Measurements from ENCODE around the gene C14orf132.
"Not testable (repeated sequence)": the region's sequence is repeated elsewhere in the genome, so short reads cannot be mapped to it uniquely, and the experiment has no call there.

The C14orf132 gene

DNA sequence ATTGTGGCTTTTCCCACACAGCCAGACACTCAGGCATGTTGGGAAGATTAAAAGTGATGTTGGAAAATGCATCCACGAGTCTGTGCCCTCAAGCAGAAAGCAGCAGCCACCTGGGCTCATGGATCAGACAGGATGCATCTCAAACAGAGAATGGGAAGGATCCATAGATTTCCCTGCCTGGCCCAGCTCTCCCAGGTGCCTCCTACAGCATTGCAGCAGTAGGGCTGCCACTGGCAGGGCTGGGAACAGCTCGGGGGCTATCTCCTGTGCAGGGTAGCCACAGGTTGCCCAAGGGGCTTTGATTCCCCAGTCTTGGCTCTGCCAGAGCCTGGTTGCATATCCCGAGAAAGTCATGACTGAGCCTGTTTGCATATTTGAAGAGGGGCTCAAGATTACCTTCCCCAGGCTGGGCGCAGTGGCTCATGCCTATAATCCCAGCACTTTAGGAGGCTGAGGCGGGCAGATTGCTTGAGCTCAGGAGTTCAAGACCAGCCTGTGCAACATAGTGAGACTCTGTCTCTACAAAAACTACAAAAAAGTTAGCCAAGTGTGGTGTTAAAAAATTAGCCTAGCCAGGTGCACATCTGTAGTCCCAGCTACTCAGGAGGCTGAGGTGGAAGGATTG, 19.5 kb downstream of the C14orf132 start:
- DNase-seq (ENCODE audit: low read depth in 2 of 2, low spot score in 1 of 2): no peak

DNA sequence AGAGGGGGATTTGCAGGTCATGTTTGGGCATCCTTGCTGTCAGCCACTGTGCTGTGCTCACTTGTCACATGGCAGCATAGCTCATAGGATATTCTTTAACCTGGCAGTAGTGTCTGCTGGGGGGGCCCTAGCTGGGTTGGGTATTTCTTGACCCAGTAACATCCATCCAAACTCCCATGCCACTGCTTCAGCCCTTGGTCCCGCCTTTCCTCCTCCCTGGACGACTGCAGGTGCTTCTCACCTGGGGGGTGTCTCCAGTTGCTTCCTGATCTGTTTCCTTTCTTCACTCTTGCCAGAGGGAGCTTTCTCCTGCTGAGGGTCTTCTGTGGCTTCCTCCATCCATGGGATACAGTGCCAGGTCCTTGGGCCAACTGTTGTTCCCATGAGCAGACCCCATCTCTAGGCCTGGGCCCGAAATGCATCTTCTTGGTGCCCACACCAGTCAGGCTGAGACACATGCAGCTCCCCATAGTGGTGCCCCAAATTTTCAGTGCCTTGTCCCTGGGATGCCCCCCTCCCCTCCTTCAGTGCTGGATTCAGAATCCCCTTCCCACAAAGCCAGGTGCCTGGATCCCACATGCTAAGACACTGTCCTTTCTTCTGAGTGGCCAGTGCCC, 20.5 kb downstream of the C14orf132 start:
- no peak for DNase-seq (ENCODE audit: low read depth in 2 of 2, low spot score in 1 of 2)

DNA sequence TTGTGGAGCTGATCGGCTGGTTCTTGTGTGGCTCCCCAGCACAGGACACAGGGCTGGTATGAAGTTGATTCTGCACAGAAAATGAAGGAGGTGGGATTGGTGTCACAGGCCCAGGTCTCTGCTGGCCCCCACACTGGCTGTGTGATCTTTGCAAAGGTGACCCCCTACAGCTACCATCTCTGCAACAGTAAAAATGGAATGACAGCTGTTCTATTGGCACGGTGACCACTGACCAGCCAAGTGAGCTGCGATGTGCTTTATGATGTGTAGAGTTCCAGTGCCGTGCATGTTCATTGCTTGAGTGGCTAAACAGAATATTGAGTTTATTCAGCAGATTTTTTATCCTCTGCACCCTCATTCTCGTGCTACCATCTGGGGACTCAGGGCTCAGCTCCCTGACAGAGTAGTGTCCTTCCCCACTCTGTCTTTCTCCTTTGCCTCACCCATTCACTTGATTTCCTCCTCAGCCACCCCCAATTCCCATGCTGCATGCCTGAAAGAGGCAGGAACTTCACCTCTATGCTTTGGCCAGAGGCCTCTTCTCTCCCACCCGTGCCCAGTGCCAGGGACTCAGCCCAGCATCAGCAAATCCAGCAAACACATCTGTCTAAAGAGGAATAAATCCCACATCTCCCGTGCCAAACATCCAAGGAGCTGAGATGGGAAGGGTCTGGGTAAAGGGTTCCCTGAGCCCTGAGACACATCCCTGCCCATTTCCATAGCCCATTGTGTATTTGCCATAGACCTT, 21.2 kb downstream of the C14orf132 start:
- DNase-seq (ENCODE audit: low read depth in 2 of 2, low spot score in 1 of 2): no peak

DNA sequence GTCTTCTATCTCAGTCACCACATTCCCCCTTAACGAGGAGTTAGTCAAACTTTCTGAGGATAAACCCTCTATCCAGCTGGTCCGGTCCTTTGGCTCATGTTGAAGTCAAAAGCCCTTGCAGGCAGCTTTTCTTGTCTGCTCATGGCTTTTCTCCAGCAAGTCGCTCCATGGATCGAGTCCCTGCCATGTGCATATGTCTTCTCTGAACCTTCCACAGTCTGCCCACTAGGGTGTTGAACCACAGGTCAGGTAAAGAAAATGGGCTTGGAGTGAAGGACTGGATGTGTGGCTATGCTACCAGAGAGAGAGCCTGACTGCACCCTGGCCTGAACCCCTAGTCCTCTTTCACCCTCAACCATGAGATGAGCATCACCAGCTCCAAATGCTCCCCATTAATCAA, 22.8 kb downstream of the C14orf132 start:
- no peak for DNase-seq (ENCODE audit: low read depth in 2 of 2, low spot score in 1 of 2)

DNA sequence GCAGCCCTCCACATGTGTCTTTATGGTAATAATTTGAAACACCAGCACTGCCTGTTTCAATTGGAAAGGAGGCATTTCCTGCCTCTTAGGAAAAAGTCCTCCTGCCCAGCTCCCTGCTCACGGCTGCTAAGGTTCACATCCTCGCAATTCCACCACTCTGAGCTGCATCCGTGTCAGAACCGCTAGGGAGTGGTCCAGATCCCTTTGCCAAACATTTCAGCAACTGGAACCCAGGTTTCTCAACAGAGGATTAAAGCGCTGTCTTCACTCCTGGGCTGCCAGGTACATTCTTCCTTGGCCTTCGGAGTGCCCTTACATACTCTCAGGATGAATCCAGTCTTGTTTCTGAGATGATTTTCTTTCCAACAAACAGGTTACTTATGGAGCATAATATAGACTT, 23.3 kb downstream of the C14orf132 start:
- DNase-seq (ENCODE audit: low read depth in 2 of 2, low spot score in 1 of 2): no peak

DNA sequence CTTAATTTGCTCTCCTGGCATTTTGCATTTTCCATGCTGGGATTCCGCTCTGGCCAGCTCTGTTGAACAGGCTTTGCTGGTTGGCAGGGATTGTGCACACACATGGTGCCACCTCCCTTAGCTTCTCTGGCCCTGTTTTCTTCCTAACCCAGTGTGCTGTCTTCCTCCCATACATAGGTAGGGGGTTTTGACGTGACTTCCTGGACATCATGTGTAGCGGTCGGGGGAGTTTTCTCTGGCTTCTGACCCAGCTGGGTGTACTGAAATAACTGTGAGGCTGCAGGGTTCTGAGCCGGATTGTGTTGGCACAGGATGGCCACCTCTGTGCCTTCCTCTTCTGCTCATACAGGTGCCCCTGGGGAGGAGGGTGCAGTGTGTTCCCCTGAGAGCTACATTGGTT, 25.7 kb downstream of the C14orf132 start:
- no peak for DNase-seq (ENCODE audit: low read depth in 2 of 2, low spot score in 1 of 2)

DNA sequence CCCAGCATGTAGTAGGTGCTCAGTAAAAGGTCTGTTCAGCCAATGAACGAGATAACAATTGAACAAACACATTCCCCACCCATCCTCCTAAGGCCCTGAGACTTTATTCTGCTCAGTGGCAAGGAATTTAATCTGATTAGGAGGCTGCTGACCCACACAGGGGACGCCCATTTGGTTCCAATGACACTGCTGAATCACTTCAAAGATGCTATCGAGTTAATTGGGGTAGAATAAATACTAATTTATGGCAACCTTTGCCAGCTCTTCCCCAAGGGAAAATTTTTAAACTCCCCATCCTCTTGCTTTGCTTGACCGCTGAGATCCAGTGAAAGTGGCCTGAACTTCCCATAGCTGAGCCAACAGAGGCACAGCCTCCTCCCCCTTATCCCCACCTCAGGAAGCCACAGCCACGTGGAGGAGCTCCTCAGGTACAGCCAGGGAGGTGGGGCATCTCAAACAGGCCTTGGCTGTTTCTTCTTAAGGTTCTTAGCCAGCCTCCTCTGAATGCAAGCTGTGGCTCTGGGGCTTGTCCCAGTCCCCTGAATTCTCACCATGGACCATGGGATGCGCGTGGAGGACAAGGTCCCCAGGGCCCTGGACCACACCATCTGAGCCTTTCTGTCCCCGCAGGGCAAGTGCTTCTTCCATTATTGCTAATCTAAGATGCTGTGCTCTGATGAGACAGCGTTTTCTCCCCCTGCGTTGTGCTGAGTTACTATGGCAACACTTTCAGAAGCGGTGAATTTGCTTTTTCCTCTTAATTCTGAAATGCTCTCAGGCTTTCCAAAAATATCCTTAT, 26.7 kb downstream of the C14orf132 start:
- no peak for DNase-seq (ENCODE audit: low read depth in 2 of 2, low spot score in 1 of 2)

DNA sequence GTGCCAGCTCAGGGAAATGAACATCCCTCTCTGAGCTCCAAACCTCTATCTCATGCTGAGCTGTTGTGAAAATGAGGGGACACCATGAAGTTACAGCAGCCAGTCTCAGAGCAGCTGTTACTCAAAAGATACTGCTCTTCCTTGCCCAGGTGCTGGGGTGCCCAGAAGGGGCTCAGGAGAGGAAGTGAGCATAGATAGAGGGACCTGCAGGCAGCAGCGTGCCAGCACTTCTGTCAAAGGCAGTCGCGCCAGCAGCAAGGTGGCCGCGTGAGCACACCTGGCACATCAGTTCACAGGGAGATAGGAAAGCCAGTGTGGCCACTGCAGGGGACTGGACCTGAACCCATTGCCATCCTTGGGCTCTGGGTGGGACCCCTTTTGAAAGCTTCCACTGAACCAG, 27.8 kb downstream of the C14orf132 start:
- DNase-seq (ENCODE audit: low read depth in 2 of 2, low spot score in 1 of 2): no peak

DNA sequence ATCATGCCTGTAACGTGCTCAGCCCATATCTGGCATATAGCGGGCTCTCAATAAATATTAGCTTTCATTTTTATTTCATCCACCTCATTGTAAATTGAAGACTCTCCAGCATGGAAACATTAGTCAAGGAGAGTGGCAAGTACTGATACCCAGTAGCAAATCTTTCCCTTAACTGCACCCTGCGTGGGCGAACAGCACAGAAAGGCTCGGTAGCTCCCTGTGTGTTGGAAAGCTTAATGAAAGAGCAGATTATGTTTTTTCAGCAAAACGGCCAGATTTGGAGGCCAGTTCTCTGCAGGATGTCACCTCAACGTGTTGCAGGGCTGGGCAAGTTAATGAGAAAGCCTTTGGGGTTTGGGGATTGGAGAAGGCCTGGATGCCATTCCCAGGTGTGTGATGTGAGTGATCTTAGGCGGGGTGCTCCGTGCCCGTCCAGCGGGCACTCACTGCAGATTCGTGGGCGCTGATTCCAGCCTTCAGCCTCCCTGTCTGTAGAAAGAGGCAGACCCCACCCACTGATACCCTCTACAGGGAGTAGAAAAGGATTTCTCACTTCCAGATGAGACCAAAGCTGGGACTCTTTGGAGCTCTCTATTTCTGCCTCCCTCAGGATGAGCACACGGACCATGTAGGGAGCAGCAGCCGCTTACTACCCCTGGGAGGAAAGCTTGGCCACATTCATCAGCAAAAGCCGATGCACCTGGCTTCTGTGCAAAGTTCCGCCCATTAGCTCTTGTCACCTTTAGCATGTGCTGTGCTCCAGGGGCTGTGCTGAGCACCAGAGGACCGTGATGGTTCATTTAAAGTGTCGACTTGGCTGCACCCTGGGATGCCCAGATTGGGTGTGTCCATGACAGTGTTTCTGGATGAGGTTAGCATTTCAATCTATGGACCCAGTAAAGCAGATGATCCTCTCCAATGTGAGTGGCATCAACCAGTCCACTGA, 29.1 kb downstream of the C14orf132 start:
- no peak for DNase-seq (ENCODE audit: low read depth in 2 of 2, low spot score in 1 of 2)

DNA sequence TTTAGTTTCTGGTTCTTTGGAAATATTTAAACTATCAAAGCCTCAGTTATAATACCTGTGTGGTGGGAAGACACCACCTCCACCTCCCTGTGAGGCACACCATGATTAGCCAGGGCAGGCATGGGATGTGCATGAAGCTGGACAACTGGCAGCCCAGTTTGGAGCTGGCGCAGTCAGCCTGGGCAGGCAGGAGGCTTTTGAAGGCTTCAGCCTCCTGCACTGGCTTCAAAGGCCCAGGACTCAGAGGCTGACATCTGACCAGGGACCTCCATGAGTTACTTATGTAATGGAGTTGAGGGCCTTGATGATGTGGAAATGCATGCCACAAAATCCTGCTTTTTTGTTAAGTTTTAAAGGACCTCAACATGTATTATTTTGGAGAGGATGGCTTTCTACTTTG, 30.3 kb downstream of the C14orf132 start:
- no peak for DNase-seq (ENCODE audit: low read depth in 2 of 2, low spot score in 1 of 2)

DNA sequence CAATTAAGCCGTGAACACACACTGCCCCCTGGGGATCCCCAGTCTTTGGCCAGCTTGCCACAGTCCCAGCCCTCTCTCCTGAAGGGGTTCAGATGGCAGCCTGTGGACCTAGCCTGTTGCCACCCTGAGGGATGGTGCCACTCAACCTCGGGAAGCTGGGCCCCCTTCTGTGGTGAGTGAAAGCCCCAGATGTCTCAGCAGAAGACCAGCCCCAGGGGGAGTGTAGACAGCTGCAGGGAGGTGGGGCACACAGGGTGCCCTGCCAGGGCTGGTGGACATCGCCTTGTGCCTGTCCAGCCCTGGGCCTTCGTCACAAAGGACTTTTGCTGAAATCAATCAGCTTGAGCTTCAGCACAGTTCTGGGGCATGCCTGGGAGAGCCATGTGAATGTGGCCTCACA, 32.4 kb downstream of the C14orf132 start:
- no peak for DNase-seq (ENCODE audit: low read depth in 2 of 2, low spot score in 1 of 2)

DNA sequence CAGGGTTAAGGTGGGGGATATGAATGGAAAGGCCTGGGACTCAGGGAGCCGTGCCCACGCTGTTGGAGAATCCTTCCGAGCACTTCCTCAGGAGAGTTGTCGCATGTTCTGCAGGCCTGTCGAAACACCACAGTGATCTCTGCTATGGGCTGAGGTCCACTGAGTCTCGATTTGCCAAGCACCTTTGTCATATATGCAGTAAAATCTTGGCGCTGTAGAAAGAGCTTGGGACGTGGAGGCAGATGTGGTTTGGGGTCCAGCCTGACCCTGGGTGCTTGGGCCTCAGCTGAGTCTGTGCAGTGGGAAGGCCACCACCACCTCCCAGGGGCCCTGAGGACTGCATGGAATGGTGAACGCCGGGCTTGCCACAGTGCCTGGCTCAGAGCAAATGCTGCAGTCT, 32.9 kb downstream of the C14orf132 start:
- no peak for DNase-seq (ENCODE audit: low read depth in 2 of 2, low spot score in 1 of 2)

DNA sequence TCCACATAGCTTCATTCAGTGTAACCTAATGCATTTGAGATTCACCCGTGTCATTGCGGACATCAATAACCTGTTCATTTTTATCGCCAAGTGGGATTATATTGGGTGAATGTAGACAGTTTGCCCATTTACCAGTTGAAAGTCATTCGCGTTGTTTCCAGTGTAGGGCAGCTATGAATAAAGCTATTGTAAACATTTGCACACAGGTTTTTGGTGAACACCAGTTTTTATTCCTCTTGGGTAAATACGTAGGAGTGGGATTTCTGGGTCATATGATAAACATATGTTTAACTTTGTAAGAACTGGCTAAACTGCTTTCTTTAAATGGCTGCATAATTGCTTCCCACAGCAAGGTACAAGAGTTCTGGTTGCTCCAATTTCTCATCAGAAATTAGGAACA, 33.6 kb downstream of the C14orf132 start:
- DNase-seq (ENCODE audit: low read depth in 2 of 2, low spot score in 1 of 2): no peak

DNA sequence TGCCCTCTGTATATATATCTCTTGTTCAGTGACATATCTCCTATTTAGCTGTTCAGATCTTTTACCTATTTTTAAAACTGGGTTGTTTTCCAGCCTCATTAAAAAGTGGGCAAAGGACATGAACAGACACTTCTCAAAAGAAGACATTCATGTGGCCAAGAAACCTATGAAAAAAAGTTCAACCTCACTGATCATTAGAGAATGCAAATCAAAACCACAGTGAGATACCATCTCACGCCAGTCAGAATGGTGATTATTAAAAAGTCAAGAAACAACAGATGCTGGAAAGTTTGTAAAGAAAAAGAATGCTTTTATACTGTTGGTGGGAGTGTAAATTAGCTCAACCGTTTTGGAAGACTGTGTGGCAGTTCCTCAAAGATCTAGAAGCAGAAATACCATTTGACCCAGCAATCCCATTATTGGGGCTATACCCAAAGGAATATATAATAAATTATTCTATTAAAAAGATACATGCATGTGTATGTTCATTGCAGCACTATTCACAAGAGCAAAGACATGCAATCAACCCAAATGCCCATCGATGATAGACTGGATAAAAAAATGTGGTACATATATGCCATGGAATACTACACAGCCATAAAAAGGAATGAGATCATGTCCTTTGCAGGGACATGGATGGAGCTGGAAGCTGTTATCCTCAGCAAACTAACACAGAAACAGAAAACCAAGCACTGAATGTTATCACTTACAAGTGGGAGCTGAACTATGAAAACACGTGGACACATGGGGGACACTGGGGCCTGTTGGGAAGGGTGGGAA, 34.3 kb downstream of the C14orf132 start:
- DNase-seq (ENCODE audit: low read depth in 2 of 2, low spot score in 1 of 2): not testable (repeated sequence)

DNA sequence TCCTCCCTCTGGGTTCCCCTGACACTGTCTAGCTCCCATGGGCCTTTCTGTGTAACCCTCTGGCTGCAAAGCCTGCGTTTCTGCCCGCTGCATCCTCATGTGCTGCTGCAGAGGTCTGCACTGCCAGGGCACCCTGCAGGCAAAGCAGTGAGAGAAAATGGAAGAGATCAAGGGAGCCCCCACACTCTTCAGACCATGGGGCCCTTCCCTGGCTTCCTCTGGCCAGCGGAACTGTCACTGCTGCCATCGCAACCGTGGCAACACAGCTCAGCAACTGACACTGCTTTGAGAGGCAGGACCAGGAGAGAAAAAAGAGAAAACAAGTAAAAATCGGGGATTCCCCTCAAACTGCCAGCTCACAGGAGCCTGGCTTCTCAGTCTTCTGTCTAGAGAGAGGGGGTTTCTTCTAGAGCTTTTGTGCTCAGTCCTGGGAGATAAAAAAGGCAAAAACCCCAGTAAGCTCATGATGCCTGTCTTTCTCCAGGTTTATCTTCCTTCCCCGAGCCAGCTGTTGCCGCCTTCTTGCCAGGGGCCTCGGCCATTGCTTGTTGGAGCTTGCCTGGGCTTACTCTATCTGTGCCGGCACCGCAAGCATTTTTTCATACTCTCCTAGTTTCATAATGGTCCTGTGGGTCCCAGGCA, 38.9 kb downstream of the C14orf132 start:
- DNase-seq (ENCODE audit: low read depth in 2 of 2, low spot score in 1 of 2): no peak

DNA sequence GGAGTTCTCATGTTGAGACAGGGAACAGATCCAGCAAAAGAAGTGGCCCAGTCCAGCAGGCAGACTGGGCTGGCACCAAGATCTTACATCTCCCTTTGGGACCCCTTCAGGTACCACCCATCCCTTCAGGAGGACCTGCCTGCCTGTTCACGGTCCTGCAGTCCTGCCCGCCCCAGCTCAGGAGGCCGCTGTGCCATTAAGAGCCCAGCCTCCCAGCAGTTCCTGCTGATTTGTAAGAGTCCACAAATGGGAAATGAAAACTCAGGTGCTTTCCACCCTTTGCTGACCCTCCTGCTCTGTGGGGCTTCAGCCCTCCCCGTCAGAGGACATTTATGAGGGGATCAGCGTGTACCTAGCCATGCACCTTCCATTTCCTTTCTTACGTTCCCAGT, 39.5 kb downstream of the C14orf132 start:
- DNase-seq (ENCODE audit: low read depth in 2 of 2, low spot score in 1 of 2): no peak

DNA sequence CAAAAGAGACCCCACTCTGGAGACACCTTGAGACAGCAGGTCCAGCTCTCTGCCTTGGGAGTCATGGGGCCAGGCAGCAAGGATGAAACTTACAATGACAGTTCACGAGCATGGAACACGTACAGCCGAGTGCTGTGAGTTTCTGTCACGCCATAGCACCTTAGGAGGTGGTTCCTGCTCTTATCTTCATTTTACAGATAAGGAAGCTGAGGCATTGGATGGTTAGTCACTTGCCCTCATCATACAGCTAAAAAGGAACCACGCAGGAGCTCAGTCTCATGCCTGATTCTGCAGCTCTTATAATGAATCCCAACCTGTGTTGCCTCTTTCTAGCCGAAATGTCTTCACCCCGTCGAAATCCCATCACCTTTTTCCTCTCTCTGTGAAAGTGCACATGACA, 39.9 kb downstream of the C14orf132 start:
- DNase-seq (ENCODE audit: low read depth in 2 of 2, low spot score in 1 of 2): no peak

DNA sequence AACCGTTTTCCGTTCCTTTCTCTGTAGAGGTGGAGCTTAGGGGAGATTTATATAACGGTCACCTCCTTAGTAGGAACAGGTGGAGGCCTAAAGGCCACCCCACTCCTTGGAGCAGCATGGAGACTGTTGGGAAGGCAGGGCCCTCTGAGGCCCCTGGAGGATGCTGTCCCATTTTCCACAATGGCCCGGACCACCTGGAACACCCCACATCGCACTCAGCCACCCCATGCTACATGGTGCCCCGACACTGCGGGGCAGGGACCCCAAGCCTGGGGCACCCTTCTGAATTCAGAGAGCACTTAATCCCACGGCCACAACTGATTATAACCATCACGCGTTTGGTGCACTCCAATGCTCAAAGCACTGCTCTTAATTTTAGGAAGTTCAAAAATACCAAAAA, 41.4 kb downstream of the C14orf132 start:
- no peak for DNase-seq (ENCODE audit: low read depth in 2 of 2, low spot score in 1 of 2)

DNA sequence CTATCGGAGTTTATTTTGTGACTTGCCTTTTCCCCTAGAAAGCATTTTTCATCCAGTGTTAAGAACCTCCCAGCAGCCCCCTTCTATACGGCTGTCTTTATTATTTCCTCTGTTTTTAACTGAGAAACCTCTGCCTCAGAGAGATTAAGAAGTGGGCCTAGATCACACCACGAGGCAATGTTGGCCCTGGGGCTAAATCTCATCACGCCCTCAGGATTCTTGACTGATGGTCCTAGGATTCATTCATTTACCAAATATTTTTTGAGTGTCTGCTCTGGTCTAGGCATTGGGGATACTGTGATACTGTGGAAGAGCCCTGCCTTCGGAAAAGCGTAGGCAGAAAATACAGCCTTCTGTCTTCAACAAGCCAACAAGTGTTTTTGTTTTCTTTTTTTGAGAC, 42.1 kb downstream of the C14orf132 start:
- DNase-seq (ENCODE audit: low read depth in 2 of 2, low spot score in 1 of 2): no peak

Measured in stimulated activated CD8-positive, alpha-beta memory T cell treated with anti-CD3 and anti-CD28 coated beads, Interleukin-4, amount 100 ng/mL, for 1 hour (primary cell).